Measurements from ENCODE around the gene TEX50. TPM values are rescaled to one million over a fixed set of nuclear protein-coding genes. Genes with fewer than 3 reads are reported as not detected.
"Not testable (repeated sequence)": the region's sequence is repeated elsewhere in the genome, so short reads cannot be mapped to it uniquely, and the experiment has no call there.

TEX50 gene
- total and polyA plus RNA-seq, 2 experiments from 2014 or later: not detected

DNA sequence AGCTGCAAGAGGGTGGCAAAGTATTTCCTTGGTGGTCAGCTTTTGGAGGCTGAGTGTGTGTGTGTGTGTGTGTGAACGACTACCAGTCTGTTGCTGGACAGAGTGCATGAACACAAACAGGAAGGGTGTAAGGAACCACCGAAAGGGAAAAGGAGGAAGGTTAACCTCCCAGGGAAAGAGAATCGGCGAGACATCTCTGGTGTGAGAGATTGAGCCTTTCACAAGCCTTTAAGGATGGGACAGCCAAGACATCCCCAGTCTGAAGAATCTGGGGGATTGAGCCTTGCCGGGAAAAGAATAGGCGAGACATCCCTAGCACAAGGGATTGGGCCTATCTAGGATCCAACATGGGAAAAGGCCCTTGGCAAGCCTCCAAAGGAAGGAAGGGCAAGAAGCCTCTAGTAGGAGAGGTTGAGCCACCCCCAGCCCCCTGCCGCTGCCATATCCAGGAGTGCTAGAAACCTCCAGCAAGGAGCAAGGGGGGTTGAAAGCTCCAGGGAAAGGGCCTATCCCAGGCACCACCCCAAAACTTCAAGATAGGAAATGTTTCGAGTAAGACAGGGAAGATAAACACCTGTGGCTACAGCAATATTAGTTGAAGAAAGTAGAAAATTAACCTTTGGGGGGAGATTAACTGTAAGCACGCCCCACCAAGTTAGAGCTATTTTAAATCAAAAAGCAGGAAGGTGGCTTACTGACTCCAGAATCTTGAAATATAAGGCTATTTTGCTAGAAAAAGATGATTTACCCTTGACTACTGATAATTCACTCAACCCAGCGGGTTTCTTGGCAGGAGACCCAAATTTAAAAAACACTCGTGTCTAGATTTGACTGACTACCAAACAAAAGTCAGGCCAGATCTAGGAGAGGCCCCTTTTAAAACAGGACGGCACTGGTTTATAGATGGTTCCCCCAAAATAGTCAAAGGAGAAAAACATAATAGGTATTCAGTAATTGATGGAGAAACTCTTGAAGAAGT is 3.2 kb downstream of the TEX50 start:
- in situ Hi-C loops (cut with MboI): no loop called here
- TF ChIP-seq EZH2 (IDR thresholded peaks at IDR 0.05; ENCODE audit: insufficient read depth, poor library complexity, severe bottlenecking) (no peak), EZH2phosphoT487 (IDR thresholded peaks at IDR 0.05; ENCODE audit: insufficient read depth, low read depth) (no peak)
- no peaks in the 10 kb centered on the region for H3K36me3 ChIP-seq (ENCODE audit: low read depth)
- no peak overlapping the region for H3K9ac ChIP-seq
- 54 to 55% methylated on average over 12 of the region's 12 CpGs for WGBS, 2 experiments (ENCODE audit: low coverage in 1 of 2, low lambda C conversion rate in 2 of 2, missing lambda C conversion rate in 2 of 2)
- H4K20me1 ChIP-seq (ENCODE audit: insufficient read depth): no peaks in the 10 kb centered on the region
- H3K27me3 ChIP-seq (replicated peaks; ENCODE audit: insufficient read depth): no peaks in the 10 kb centered on the region
- H3K79me2 ChIP-seq (ENCODE audit: insufficient read depth): no peaks in the 10 kb centered on the region
- no peak overlapping the region for H3K27ac ChIP-seq
- DNase-seq: no peak
- no peaks in the 10 kb centered on the region for H3K9me3 ChIP-seq (ENCODE audit: low read depth)
- H3K4me1 ChIP-seq (ENCODE audit: insufficient read depth): no peaks in the 10 kb centered on the region
- H3K4me3 ChIP-seq: no peak overlapping the region
- H3K4me2 ChIP-seq (ENCODE audit: unreplicated experiment): no peak overlapping the region
- no peak overlapping the region for H2AFZ ChIP-seq
- no peaks in the 10 kb centered on the region for H3K9me2 ChIP-seq (ENCODE audit: insufficient read depth)
- no peaks in the 10 kb centered on the region for H3F3A ChIP-seq (ENCODE audit: insufficient read depth)

DNA sequence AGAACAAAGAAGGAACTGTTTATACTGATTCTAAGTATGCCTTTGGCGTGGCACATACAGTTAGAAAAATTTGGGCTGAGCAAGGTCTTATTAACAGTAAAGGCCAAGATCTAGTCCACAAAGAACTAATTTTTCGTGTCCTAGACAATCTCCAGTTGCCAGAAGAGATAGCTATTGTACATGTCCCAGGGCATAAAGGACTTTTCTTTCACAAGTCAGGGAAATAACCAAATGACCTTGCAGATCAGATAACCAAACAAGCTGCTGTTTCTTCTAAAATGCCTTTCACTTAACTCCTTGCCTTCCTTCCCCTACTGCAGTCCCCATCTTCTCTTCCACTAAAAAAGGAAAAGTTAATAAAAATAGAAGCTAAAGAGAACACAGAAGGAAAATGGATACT is 4.0 kb downstream of the TEX50 start:
- Histone ChIP-seq H3K27me3 (replicated peaks; ENCODE audit: insufficient read depth) (no peaks in the 10 kb centered on the region), H2AFZ (no peak overlapping the region), H3K27ac (no peak overlapping the region), H3K4me2 (ENCODE audit: unreplicated experiment) (no peak overlapping the region), H3K9me2 (ENCODE audit: insufficient read depth) (no peaks in the 10 kb centered on the region), H3K4me3 (no peak overlapping the region), H3K4me1 (ENCODE audit: insufficient read depth) (no peaks in the 10 kb centered on the region), H3K9me3 (ENCODE audit: low read depth) (no peaks in the 10 kb centered on the region), H3K79me2 (ENCODE audit: insufficient read depth) (no peaks in the 10 kb centered on the region), H4K20me1 (ENCODE audit: insufficient read depth) (no peaks in the 10 kb centered on the region), H3F3A (ENCODE audit: insufficient read depth) (no peaks in the 10 kb centered on the region), H3K36me3 (ENCODE audit: low read depth) (no peaks in the 10 kb centered on the region), H3K9ac (no peak overlapping the region)
- in situ Hi-C loops (cut with MboI): no loop called here
- 9 to 10% methylated on average over 2 of the region's 2 CpGs for WGBS, 2 experiments (ENCODE audit: low coverage in 1 of 2, low lambda C conversion rate in 2 of 2, missing lambda C conversion rate in 2 of 2)
- no peak for DNase-seq
- TF ChIP-seq EZH2 (IDR thresholded peaks at IDR 0.05; ENCODE audit: insufficient read depth, poor library complexity, severe bottlenecking): no peak
- no peak for TF ChIP-seq EZH2phosphoT487 (IDR thresholded peaks at IDR 0.05; ENCODE audit: insufficient read depth, low read depth)

DNA sequence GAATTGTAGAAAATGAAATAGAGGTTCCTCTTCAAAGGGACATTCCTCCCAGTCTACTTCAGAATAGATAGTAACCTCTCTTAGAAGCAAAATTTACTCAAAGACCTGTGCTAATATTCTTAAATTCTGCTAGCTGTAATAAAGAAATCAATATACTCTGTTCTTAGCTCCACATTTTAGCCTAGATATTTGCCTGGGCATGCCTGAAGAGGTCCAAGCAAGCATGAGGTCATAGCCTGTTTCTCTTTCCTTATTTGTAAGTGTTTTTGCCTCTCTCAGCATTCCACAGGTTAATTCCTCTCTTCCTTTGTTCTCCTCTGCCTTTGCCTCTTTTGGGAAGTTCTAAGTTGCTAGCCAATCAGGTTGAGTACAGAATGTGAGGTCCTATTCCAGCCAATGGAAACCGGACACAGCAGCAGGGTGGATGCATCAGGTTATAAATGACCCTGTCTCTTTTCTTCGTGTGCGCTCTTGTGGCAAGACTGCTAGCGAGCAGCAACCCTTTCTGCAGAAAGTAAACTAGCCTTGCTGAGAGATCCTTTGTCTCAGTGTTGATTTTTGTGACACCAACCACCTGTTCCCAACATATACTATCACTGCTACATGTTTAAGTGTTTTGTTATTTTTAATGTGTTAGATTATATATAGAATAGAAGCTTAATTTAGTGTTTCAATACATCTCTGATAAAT is 7.5 kb downstream of the TEX50 start:
- whole genome bisulfite sequencing, 2 experiments (ENCODE audit: low coverage in 1 of 2, low lambda C conversion rate in 2 of 2, missing lambda C conversion rate in 2 of 2): 74 to 75% methylated on average over 4 of the region's 4 CpGs

DNA sequence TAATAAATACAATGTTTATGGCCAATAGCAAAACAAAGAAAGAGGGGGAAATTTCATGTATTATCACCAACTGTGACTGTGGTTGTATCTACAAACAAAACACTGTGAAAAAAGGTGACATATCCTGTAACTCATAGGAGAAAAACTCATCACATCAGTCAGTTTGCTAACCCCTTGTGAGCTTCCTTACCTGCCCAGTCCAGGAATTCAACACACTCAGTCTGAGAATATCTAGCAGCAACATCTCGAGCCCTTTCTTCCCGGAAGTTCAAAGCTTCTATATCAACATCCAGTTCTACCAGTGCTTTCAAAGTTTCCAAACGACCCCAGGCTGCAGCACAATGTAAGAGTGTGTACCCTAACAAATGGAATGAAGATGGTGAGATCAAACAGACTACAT is 11.5 kb downstream of the TEX50 start:
- WGBS, 2 experiments (ENCODE audit: low coverage in 1 of 2, low lambda C conversion rate in 2 of 2, missing lambda C conversion rate in 2 of 2): 57 to 58% methylated on average over 3 of the region's 3 CpGs
- in situ Hi-C loops (cut with MboI): no loop called here

More for the DNA sequence above, 7.5 kb downstream of the TEX50 start:
- H3K27me3 ChIP-seq (replicated peaks; ENCODE audit: insufficient read depth); H3K9me2 ChIP-seq (ENCODE audit: insufficient read depth); H4K20me1 ChIP-seq (ENCODE audit: insufficient read depth); H3F3A ChIP-seq (ENCODE audit: insufficient read depth); H3K27ac ChIP-seq; H3K79me2 ChIP-seq (ENCODE audit: insufficient read depth); DNase-seq; H3K9ac ChIP-seq; in situ Hi-C loops (cut with MboI); H3K4me1 ChIP-seq (ENCODE audit: insufficient read depth); H3K36me3 ChIP-seq (ENCODE audit: low read depth); H3K9me3 ChIP-seq (ENCODE audit: low read depth); H2AFZ ChIP-seq; H3K4me2 ChIP-seq (ENCODE audit: unreplicated experiment); H3K4me3 ChIP-seq: not testable (repeated sequence)

More for the DNA sequence above, 11.5 kb downstream of the TEX50 start:
- Histone ChIP-seq H3K9ac (no peak overlapping the region), H3K4me2 (ENCODE audit: unreplicated experiment) (no peak overlapping the region), H3K9me3 (ENCODE audit: low read depth) (no peaks in the 10 kb centered on the region), H3K27ac (no peak overlapping the region), H3K9me2 (ENCODE audit: insufficient read depth) (no peaks in the 10 kb centered on the region; the same call in 1 of the 2 replicates), H3K4me1 (ENCODE audit: insufficient read depth) (no peaks in the 10 kb centered on the region), H3K27me3 (replicated peaks; ENCODE audit: insufficient read depth) (no peaks in the 10 kb centered on the region), H3K4me3 (no peak overlapping the region), H3K79me2 (ENCODE audit: insufficient read depth) (no peaks in the 10 kb centered on the region), H3F3A (ENCODE audit: insufficient read depth) (no peaks in the 10 kb centered on the region), H3K36me3 (ENCODE audit: low read depth) (no peaks in the 10 kb centered on the region), H4K20me1 (ENCODE audit: insufficient read depth) (no peaks in the 10 kb centered on the region), H2AFZ (no peak overlapping the region)
- TF ChIP-seq EZH2 (IDR thresholded peaks at IDR 0.05; ENCODE audit: insufficient read depth, poor library complexity, severe bottlenecking) (no peak), EZH2phosphoT487 (IDR thresholded peaks at IDR 0.05; ENCODE audit: insufficient read depth, low read depth) (no peak)
- no peak for DNase-seq

All from GM23248 (cell line).